SK-N-MC (cell line): Measurements from ENCODE around the gene EHD2.
"Not testable (repeated sequence)": the region's sequence is repeated elsewhere in the genome, so short reads cannot be mapped to it uniquely, and the experiment has no call there.

Source experiments
- DNase-seq: peaks from one replicate; pipeline ENCODE4 v3.0.0-alpha.2; 2011; ENCODE audit warnings: low read depth, low spot score
- H3K27ac ChIP-seq: fragments of 200-600 bp; sonication (generic); 2 replicates; pipeline ENCODE4 v1.5.1; 2016; ENCODE audit warnings: mixed run types
- H3K36me3 ChIP-seq: fragments of 200-600 bp; sonication (generic); 2 replicates; pipeline ENCODE4 v1.6.1; 2017; ENCODE audit warnings: antibody characterized with exemption, low read length, mixed read lengths; ENCODE audit not compliant: insufficient read depth
- H3K4me3 ChIP-seq: fragments of 200-600 bp; sonication (generic); 2 replicates; pipeline ENCODE4 v1.5.1; 2016
- H3K9ac ChIP-seq: fragments of 200-600 bp; sonication (generic); 2 replicates; pipeline ENCODE4 v1.8.0; 2017; ENCODE audit warnings: mixed run types, mixed read lengths; ENCODE audit not compliant: insufficient read length
- H3K9me3 ChIP-seq: fragments of 200-600 bp; sonication (generic); 2 replicates; pipeline ENCODE4 v1.6.1; 2017; ENCODE audit warnings: low read depth, mild to moderate bottlenecking, antibody characterized with exemption, low read length, moderate library complexity, mixed read lengths
- EZH2 ChIP-seq: fragments of 200-600 bp; sonication (generic); IDR thresholded peaks from one replicate; pipeline ENCODE4 v1.6.1; 2017; ENCODE audit warnings: antibody characterized with exemption
- FOXP2 ChIP-seq: optimal IDR thresholded peaks from 2 replicates; pipeline ENCODE3; 2011; ENCODE audit warnings: mild to moderate bottlenecking, moderate library complexity; ENCODE audit not compliant: insufficient read depth; ENCODE audit errors: extremely low read length, control extremely low read depth
- POLR2AphosphoS5 ChIP-seq: IDR thresholded peaks from 2 replicates; pipeline ENCODE4 v1.6.1; 2012; ENCODE audit warnings: mild to moderate bottlenecking, low read depth, low read length, borderline replicate concordance

EHD2 gene

DNA sequence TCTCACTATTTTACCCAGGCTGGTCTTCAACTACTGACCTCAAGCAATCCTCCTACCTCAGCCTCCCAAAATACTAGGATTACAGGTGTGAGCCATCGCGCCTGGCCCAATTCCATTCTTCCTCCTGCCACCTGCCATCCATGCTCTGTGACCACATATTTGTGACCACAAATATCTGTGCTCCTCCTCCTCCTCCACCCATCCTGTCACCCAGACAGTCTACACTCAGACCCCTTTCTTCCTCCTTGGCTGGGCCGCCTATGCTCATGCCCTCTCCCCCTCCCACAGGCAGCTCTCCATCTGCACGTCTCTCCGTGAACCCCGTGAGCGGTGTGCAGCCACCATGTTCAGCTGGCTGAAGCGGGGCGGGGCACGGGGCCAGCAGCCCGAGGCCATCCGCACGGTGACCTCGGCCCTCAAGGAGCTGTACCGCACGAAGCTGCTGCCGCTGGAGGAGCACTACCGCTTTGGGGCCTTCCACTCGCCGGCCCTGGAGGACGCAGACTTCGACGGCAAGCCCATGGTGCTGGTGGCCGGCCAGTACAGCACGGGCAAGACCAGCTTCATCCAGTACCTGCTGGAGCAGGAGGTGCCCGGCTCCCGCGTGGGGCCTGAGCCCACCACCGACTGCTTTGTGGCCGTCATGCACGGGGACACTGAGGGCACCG is 3.2 kb downstream of the EHD2 start:
- no peak for TF ChIP-seq EZH2
- Histone ChIP-seq H3K4me3 (no peak overlapping the region), H3K36me3 (no peaks in the 10 kb centered on the region), H3K9ac (no peak overlapping the region), H3K9me3 (no peaks in the 10 kb centered on the region), H3K27ac (no peak overlapping the region)
- DNase-seq = no peak

DNA sequence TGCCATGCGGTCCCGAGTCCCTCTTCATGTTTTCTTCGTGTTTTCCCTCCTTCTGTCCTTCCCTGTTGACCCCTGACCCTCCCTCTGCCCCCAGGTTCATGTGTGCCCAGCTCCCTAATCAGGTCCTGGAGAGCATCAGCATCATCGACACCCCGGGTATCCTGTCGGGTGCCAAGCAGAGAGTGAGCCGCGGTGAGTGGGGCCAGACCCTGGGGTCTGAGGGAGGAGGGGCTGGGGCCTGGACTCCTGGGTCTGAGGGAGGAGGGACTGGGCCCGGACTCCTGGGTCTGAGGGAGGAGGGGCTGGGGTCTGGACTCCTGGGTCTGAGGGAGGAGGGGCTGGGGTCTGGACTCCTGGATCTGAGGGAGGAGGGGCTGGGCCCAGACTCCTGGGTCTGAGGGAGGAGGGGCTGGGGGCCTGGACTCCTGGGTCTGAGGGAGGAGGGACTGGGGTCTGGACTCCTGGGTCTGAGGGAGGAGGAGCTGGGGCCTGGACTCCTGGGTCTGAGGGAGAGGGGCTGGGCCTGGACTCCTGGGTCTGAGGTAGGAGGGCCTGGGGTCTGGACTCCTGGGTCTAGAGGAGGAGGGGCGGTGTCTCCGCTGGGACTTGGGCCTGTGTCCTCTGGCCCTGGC is 5.3 kb downstream of the EHD2 start:
- not testable (repeated sequence) for H3K9me3 ChIP-seq, H3K27ac ChIP-seq, H3K4me3 ChIP-seq, H3K36me3 ChIP-seq, H3K9ac ChIP-seq, DNase-seq

- Histone ChIP-seq H3K4me3 (no peak overlapping the region), H3K27ac (no peak overlapping the region), H3K9ac (no peak overlapping the region), H3K36me3 (no peaks in the 10 kb centered on the region), H3K9me3 (no peaks in the 10 kb centered on the region)
- TF ChIP-seq POLR2AphosphoS5 (no peak), EZH2 (no peak), FOXP2 (no peak)
- no peak for DNase-seq
Measured at GRCh38 chr19:47719047-47719859, 6.0 kb downstream of the EHD2 start.

- TF ChIP-seq EZH2 (no peak), POLR2AphosphoS5 (no peak), FOXP2 (no peak)
- no peak for DNase-seq
- no peaks in the 10 kb centered on the region for H3K36me3 ChIP-seq
- H3K9ac ChIP-seq = no peak overlapping the region
- H3K9me3 ChIP-seq = no peaks in the 10 kb centered on the region
- no peak overlapping the region for H3K4me3 ChIP-seq
- no peak overlapping the region for H3K27ac ChIP-seq
Measured at GRCh38 chr19:47720669-47721422, 7.6 kb downstream of the EHD2 start.

- no peak overlapping the region for H3K27ac ChIP-seq
- no peak for TF ChIP-seq FOXP2
- no peak for TF ChIP-seq EZH2
- H3K9me3 ChIP-seq = no peaks in the 10 kb centered on the region
- DNase-seq = no peak
- no peak overlapping the region for H3K9ac ChIP-seq
- H3K36me3 ChIP-seq = no peaks in the 10 kb centered on the region
- no peak overlapping the region; the same call in none of the 2 replicates for H3K4me3 ChIP-seq
Measured at GRCh38 chr19:47723581-47723940, 10.3 kb downstream of the EHD2 start.

- no peak for TF ChIP-seq POLR2AphosphoS5
- TF ChIP-seq FOXP2 = no peak
- TF ChIP-seq EZH2 = no peak
- H3K9ac ChIP-seq = no peak overlapping the region
- H3K27ac ChIP-seq = no peak overlapping the region
- no peak overlapping the region for H3K4me3 ChIP-seq
- DNase-seq = no peak
- no peaks in the 10 kb centered on the region for H3K9me3 ChIP-seq
- H3K36me3 ChIP-seq = no peaks in the 10 kb centered on the region
Measured at GRCh38 chr19:47725759-47726401, 12.7 kb downstream of the EHD2 start.

GRCh38 chr19:47726467-47726866 is 13.2 kb downstream of the EHD2 start:
- Histone ChIP-seq H3K4me3 (no peak overlapping the region), H3K9me3 (no peaks in the 10 kb centered on the region), H3K27ac (no peak overlapping the region), H3K9ac (no peak overlapping the region), H3K36me3 (no peaks in the 10 kb centered on the region)
- no peak for DNase-seq
- TF ChIP-seq EZH2 (no peak), FOXP2 (no peak), POLR2AphosphoS5 (no peak)

DNA sequence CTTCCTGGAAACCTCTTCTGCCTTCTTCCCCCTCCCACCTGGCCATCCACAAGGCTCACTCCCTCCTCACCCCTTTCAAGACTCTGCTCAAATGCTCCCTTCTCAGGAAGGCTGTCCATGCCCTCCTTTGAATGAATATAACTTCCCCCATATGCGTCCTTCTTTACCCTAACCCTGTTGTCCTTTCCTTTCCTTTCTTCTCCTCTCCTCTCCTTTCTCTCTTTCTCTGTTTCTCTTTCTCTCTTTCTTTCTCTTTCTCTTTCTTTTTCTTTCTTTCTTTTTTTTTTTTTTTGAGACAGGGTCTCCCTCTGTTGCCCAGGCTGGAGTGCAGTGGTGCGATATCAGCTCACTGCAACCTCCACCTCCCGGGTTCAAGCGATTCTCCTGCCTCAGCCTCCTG is 15.1 kb downstream of the EHD2 start:
- H3K27ac ChIP-seq, H3K36me3 ChIP-seq, DNase-seq, H3K9ac ChIP-seq, H3K4me3 ChIP-seq, H3K9me3 ChIP-seq: not testable (repeated sequence)
